GM18498 (cell line): ENCODE measurements around the gene CYP27A1.

Experiments
- ATAC-seq: cut with Tn5 transposase; IDR thresholded peaks from one replicate; pipeline ENCODE4 v1.9.1; 2021; ENCODE audit warnings: mild to moderate bottlenecking, moderate library complexity; ENCODE audit not compliant: unreplicated experiment

CYP27A1 gene

DNA sequence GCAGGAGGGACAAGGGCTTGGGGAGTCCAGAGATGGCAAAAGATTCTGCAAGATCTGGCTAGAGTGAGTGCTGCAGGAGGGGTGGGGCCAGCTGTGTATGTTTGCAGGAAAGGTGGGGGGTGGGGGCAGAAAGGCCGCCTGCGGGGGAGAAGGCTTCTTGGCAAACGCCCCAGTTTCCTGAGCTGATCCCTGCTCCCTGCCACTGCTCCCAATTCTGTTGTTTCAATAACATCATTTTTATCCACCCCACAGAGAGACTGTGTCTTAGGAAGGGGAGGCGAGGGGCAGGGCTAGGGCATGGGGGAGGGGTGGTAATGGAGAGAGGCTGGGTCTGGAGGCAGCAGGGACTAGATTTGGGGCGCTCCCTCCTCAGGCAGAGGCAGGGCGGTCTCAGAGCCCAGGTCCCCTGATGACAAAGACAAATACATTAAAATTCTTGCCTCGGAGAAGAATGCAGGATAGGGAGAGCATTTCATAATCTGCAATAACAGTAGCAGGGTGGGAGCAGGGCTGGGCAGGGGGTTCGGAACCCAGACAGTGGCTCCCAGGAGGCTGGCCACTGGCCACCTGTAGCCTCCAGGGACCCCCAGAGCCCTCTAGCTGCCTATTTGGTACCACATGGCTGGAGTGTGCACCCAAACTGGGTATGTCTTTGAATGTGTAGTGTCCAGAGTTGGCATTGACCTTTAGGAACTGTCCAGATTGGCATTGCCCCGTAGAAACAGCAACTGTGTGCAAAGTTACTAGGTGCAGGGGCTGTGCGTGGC is 75.6 kb downstream of the CYP27A1 start:
- ATAC-seq: no peak

GRCh38 chr2:218858138-218858445 is 76.1 kb downstream of the CYP27A1 start:
- ATAC-seq: no peak

- ATAC-seq: no peak
Measured at GRCh38 chr2:218858671-218859555, 77.0 kb downstream of the CYP27A1 start.

DNA sequence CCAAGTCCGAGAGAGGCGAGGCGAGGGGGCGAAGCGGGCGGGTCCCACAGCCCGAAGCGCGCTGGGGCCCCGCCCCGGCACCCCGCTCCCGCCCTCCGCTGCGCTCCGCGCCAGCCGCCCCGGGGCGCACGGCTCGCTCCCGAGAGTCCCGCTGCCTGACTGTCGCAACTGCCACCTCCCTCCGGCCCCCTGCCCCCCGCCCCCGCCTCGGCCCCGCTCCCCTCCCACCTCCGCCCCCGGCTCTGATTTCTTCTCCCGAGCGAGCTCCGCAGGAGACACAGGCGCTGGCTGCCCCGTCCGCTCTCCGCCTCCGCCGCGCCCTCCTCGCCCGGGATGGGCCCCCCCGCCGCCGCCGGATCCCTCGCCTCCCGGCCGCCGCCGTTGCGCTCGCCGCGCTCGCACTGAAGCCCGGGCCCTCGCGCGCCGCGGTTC is 77.6 kb downstream of the CYP27A1 start, which contains the start of gene WNT6:
Gene WNT6 (plus strand): TSS at position 250 of the 432 bp plus-strand sequence. CDS start 233 bp downstream, outside the sequence.
- no peak for ATAC-seq

- no peak for ATAC-seq
Measured at GRCh38 chr2:218859988-218860831, 78.3 kb downstream of the CYP27A1 start.

DNA sequence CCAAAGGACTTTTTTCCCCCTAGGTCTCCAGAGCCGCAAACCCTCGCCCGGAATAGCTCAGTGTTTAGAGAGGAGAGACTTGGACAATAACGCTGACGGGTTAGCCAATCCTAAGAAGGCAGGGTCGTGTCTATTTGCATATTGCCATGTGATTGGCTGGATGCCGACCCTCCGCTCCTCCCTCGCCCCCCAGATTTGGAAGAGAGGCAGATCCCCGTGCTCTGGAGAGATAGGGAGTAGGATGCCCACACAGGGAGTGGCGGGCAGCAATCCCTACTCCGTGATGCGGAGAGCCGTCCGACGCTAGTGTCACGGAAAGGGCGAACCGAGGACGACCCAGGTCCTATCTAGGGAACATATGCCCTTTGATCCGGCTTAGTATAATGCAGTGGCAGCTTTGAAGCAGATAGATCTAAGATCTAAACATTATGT is 79.0 kb downstream of the CYP27A1 start:
- ATAC-seq: no peak

DNA sequence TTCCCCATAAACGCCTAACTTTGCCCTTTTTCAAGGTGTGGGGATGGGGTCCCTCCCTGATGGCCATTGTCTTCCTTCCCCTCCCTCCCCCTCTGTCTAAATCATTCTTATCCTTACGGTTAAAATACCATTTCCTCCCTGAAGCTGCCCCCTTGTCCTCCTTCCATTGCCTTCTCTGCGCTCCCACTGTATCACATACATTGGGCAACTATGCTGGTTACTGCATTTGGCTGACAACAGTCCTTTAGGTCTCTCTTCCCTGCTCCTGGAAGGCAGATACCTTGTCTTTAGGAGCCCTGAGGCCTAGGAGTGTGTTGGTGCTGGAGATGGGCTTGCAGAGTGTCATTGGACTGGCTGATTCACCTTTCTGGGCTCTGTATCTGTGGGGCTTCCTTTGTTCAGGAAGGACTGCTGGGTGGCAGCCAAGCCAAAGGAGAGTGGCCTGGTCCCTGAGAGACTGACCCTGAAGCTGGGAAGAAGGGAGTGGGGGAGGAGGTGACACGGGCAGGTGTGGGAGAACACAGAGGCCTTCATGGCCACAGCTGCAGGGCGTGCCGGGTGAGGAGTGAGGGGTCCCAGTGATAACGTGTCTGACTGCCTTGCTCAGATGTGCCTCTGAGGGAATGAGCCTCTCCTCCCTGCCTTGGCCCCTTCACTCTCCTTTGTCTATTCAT is 79.8 kb downstream of the CYP27A1 start:
- no peak for ATAC-seq

- ATAC-seq: no peak
Measured at GRCh38 chr2:218863021-218863520, 81.1 kb downstream of the CYP27A1 start.
